Measurements from ENCODE around the gene BHLHE23. TPM values are rescaled to one million over a fixed set of nuclear protein-coding genes. Genes with fewer than 3 reads are reported as not detected.

Gene BHLHE23
- total RNA-seq, 1 donor from 2014 or later, result not detected

DNA sequence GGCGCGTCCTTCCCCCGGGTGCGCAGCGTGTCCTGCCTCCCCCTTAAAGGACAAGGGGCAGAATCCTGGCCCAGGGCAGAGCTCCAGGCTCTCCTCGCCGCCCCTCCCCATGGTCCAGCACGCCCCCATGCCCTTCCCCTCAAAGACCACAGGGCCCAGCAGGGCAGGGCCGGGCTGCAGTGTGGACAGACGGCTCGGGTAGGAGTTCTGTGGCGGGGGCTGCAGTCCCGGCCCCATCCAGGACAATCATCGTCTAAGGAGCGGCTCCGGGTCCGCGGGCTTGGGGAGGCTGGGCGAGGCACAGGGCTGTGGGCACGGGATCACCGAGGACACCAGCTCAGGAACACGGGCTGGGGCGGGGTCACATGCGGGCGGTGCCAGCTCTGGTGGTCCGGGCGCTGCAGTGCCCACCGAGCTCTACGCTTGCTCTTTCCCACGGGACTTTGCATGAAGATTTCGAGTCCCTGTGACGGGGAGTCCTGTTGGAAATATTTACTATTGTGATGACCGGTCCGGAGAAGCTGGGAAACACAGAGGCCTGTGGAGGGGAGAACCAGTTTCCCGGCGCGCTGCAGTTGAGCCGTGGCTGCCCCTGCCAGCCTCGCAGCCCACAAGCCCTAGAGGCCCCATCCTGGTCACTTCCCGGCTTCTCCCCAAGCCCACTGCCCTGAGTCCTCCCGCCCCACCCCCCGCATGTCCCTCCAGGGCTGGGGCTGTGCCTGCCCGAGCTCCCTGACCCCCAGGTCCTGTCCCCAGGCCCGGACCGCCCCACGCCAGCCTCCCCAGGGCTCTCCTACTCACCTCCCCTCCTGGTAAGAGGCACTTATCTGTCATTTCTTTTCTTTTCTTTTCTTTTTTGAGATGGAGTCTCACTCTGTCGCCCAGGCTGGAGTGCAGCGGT, 33.7 kb downstream of the BHLHE23 start:
- intact Hi-C loops (cut with micrococcal nuclease), result loop anchor here (1.0 kb wide), 1 partner anchor 36 kb away; no protein-coding TSS in a partner anchor
- H3K27me3 Mint-ChIP-seq (ENCODE audit: low read depth), result peaks cover 37% of the 10 kb centered on the region
- H3K4me3 Mint-ChIP-seq (ENCODE audit: low read depth), result no peak overlapping the region
- H3K36me3 Mint-ChIP-seq (ENCODE audit: low read depth), result no peaks in the 10 kb centered on the region
- no peaks in the 10 kb centered on the region for H3K9me3 Mint-ChIP-seq
- no peak overlapping the region for H3K27ac Mint-ChIP-seq
- peaks cover 22% of the 10 kb centered on the region for H3K4me1 Mint-ChIP-seq (ENCODE audit: low read depth)
- no peak for DNase-seq (ENCODE audit: low spot score)

DNA sequence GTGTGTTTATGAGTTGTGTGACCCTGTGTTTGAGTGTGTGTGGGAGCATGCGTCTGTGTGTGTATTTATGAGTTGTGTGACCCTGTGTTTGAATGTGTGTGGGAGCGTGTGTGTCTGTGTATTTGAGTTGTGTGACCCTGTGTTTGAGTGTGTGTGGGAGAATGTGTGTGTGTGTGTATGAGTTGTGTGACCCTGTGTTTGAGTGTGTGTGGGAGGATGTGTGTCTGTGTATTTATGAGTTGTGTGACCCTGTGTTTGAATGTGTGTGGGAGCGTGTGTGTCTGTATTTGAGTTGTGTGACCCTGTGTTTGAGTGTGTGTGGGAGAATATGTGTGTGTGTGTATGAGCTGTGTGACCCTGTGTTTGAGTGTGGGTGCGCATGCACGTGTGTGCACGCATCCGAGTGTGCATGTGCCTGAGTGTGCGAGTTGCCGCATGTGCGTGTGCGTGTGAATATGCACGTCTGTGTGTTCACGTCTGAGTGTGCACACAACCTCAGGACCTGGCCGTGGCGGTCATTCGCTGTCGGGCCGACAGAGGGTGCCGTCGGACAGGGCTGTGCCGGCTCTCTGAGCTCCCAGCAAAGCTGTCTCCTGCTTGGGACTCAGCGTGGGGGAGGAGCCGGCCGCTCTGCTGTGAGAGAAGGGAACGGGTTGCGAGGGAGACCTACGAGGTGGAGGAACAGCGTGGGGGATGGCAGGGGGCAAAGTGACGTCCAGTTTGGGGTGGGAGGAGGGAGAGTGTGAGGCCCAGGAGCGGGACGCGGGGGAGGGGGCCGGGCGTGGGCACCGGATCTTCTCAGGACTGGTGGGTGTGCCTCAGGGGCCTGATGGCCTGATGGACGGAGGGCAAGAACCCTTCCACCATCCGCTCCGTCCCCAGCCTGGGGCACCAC, 34.6 kb downstream of the BHLHE23 start:
- H3K27ac Mint-ChIP-seq, result no peak overlapping the region
- peaks cover 13% of the 10 kb centered on the region for H3K4me1 Mint-ChIP-seq (ENCODE audit: low read depth)
- no peak overlapping the region for H3K4me3 Mint-ChIP-seq (ENCODE audit: low read depth)
- H3K9me3 Mint-ChIP-seq, result no peaks in the 10 kb centered on the region
- intact Hi-C loops (cut with micrococcal nuclease), result loop anchor here (1.0 kb wide), 1 partner anchor 37 kb away; no protein-coding TSS in a partner anchor
- H3K27me3 Mint-ChIP-seq (ENCODE audit: low read depth), result peaks cover 37% of the 10 kb centered on the region
- no peaks in the 10 kb centered on the region for H3K36me3 Mint-ChIP-seq (ENCODE audit: low read depth)
- peak; percentile 77 for DNase-seq (ENCODE audit: low spot score)

DNA sequence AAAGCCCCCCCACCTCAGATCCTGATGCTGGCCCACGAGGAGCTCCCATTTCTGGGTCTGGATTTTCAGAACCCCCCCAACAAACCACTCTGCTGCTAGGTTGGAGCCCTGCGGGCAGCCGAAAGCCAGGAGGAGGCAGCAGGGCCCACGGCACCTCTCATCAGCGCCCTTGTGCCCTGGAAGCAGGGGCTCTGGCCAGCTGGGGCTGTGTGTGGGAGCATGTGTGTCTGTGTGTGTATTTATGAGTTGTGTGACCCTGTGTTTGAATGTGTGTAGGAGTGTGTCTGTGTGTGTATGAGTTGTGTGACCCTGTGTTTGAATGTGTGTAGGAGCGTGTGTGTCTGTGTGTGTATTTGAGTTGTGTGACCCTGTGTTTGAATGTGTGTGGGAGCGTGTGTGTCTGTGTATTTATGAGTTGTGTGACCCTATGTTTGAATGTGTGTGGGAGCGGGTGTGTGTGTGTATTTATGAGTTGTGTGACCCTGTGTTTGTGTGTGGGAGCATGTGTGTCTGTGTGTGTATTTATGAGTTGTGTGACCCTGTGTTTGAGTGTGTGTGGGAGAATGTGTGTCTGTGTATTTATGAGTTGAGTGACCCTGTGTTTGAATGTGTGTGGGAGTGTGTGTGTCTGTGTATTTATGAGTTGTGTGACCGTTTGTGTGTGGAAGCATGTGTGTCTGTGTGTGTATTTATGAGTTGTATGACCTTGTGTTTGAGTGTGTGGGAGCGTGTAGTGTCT, 35.4 kb downstream of the BHLHE23 start:
- H3K27me3 Mint-ChIP-seq (ENCODE audit: low read depth), result peaks cover 32% of the 10 kb centered on the region

DNA sequence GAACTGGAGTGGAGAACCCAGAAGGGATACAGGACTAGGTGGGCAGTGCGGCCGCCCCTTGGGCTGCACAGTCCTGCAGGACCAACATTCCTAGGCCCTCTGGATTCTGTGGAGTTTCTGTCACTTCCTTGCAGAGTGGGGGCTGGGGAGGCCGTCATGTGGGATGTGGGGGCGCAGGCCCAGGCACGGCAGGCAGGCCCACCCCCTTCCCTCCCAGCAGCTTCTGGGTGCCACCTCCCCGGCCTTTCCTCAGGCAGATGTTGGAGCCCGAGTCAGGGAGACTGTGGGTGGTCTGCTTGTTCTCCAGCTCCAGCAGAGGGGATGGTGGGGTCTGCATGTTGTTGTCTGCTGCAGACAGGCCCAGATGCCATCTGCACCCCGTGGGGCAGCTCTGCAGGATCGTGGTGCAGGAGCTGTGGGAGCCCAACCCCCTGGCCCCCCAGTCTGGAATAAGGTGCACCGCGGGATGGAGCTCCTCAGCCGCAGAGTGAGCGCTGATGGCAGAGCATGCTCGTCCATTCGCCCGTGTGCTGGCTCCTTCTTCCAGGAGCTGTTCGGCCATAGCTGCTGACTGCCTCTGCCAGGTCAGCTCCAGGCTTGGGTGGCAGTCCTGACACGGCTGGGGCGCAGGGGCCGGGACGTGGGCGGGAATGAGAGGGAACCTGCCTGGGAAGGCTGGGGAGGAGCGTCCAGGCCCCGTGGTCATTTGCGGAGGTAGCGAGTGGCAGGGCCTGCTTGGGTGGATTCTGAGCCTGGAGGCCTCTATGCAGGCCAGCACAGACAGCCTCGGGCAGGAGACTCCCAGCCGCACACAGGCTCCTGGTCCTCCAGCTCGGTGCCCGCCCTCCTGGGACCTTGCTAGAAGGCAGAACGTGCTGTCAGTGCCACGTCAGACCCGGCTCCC, 36.2 kb downstream of the BHLHE23 start:
- H3K27me3 Mint-ChIP-seq (ENCODE audit: low read depth), result peaks cover 29% of the 10 kb centered on the region

More for the DNA sequence above, 35.4 kb downstream of the BHLHE23 start:
- no peak for DNase-seq (ENCODE audit: low spot score)
- intact Hi-C loops (cut with micrococcal nuclease), result no loop called here
- no peaks in the 10 kb centered on the region for H3K36me3 Mint-ChIP-seq (ENCODE audit: low read depth)
- peaks cover 13% of the 10 kb centered on the region for H3K4me1 Mint-ChIP-seq (ENCODE audit: low read depth)
- H3K27ac Mint-ChIP-seq, result no peak overlapping the region
- no peak overlapping the region for H3K4me3 Mint-ChIP-seq (ENCODE audit: low read depth)
- no peaks in the 10 kb centered on the region for H3K9me3 Mint-ChIP-seq

DNA sequence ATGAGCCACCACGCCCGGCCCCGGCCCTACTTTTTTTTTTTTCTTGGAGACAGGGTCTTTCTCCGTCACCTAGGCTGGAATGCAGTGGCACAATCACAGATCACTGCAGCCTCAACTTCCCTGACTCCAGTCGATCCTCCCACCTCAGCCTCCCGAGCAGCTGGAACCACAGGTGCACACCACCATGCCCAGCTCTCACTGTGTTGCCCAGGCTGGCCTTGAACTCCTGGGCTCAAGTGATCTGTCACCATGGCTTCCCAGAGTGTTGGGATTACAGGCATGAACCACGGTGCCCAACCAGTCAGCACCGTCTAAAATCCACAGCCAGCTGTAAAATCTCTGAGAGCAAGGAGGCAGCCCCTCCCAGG, 36.8 kb downstream of the BHLHE23 start:
- H3K27ac Mint-ChIP-seq, result no peak overlapping the region
- H3K36me3 Mint-ChIP-seq (ENCODE audit: low read depth), result no peaks in the 10 kb centered on the region
- no peak for DNase-seq (ENCODE audit: low spot score)
- peaks cover 13% of the 10 kb centered on the region for H3K4me1 Mint-ChIP-seq (ENCODE audit: low read depth)
- H3K27me3 Mint-ChIP-seq (ENCODE audit: low read depth), result peaks cover 28% of the 10 kb centered on the region
- intact Hi-C loops (cut with micrococcal nuclease), result no loop called here
- H3K9me3 Mint-ChIP-seq, result no peaks in the 10 kb centered on the region
- no peak overlapping the region for H3K4me3 Mint-ChIP-seq (ENCODE audit: low read depth)

More for the DNA sequence above, 36.2 kb downstream of the BHLHE23 start:
- intact Hi-C loops (cut with micrococcal nuclease), result no loop called here
- DNase-seq (ENCODE audit: low spot score), result no peak
- no peak overlapping the region for H3K4me3 Mint-ChIP-seq (ENCODE audit: low read depth)
- no peaks in the 10 kb centered on the region for H3K36me3 Mint-ChIP-seq (ENCODE audit: low read depth)
- H3K9me3 Mint-ChIP-seq, result no peaks in the 10 kb centered on the region
- no peak overlapping the region for H3K27ac Mint-ChIP-seq
- H3K4me1 Mint-ChIP-seq (ENCODE audit: low read depth), result peaks cover 13% of the 10 kb centered on the region

DNA sequence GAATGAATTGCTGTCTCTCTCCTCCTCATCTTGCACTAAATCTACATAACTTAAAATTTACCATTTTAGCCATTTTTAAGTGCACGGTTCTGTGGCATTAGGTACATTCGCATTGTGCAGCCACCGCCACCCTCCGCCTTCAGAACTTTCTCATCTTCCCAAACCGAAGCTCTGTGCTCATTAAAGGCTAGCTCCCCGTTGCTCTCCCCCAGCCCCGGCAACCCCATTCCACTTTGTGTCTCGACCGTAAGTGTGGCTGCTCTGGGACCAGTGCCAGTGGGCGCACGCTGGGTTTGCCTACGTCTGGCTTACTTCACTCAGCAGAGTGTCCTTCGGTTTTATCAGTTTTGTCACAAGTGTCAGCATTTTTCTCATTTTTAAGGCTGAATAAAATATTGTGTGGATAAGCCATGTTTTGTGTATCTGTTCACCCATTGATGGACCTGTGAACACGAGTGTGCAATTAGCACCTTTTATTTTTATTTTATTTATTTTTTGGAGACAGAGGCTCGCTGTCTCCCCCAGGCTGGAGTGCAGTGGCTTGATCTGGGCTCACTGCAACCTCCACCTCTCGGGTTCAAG, 37.5 kb downstream of the BHLHE23 start:
- no peak for DNase-seq (ENCODE audit: low spot score)
- peaks cover 13% of the 10 kb centered on the region for H3K4me1 Mint-ChIP-seq (ENCODE audit: low read depth)
- peaks cover 22% of the 10 kb centered on the region for H3K27me3 Mint-ChIP-seq (ENCODE audit: low read depth)
- no peaks in the 10 kb centered on the region for H3K9me3 Mint-ChIP-seq
- no peak overlapping the region for H3K27ac Mint-ChIP-seq
- no peak overlapping the region for H3K4me3 Mint-ChIP-seq (ENCODE audit: low read depth)
- intact Hi-C loops (cut with micrococcal nuclease), result no loop called here
- H3K36me3 Mint-ChIP-seq (ENCODE audit: low read depth), result no peaks in the 10 kb centered on the region

DNA sequence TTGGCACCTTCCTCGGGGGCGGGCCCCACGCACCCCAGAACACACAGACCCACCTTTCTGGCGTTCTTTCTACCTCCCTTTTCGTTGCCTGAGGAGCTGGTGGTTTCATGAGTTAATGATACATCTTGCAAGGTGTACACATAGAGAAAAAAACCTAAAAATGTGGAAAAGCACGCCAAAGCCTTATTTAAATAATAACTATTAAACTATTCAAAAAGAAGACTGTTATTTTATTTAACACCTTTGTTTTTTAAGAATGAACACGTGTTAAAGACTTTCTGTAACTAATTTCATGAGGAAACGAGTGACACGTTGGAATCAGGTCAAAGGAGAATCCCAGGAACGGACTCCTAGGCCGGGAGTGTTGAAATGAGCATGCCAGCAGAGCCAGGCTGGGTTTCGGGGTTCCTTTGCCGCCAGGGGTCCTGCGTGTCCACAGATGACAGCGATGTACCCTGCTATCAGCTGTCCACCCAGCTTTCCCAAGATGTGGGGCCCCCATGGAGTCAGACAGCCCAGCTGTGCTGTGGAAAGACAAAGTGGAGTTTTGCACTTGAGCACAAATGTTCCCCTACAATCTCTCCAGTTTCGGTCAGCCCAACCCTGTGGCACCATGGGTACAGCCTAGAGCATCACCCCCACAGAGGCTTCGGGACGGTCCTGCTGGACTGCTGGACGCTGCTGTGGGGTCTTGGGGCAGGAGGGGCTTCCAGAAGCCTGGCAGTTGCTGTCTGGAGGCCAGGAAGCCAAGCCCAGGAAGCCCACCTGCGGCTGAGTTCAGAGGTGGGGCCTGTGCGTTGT, 38.2 kb downstream of the BHLHE23 start:
- Mint-ChIP-seq H3K27me3 (ENCODE audit: low read depth) (peaks cover 17% of the 10 kb centered on the region), H3K27ac (no peak overlapping the region), H3K4me3 (ENCODE audit: low read depth) (no peak overlapping the region), H3K4me1 (ENCODE audit: low read depth) (peaks cover 13% of the 10 kb centered on the region), H3K36me3 (ENCODE audit: low read depth) (no peaks in the 10 kb centered on the region), H3K9me3 (no peaks in the 10 kb centered on the region)
- no peak for DNase-seq (ENCODE audit: low spot score)
- intact Hi-C loops (cut with micrococcal nuclease), result no loop called here

DNA sequence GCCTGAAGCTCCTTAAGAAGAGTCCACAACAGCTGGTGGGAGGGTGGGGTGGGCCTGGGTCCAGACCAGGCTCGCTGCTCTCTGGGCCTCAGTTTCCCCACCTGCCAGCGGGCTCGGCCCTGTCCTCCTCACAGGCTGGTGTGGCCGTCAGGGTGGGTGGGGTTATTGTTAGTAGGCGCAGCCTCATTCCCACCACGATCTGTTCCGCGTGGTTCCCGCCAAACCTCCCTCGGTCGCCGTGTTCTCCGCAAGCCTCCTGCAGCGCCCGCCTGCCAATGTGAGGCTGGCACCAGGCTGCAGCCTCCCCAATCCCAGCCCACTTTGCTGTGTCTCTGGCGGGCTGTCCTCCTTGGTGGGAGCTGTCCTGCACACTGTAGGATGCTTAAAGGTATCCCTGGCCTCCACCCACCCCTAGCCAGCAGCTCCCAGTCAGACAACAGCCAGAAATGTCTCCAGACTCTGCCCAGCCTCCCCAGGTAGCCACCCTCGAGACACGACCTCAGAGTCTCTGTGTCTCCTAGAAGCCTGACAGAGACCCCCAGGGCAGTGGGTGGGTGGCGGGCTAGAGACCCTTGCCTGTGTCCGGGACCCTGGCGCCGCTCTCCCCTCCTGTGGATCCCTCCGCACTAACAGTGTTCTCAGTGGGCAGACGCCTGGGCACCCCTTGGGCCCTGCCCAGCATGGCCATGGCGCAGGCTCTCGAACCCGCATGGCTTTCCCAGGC, 39.0 kb downstream of the BHLHE23 start:
- H3K27me3 Mint-ChIP-seq (ENCODE audit: low read depth), result peaks cover 14% of the 10 kb centered on the region
- H3K4me1 Mint-ChIP-seq (ENCODE audit: low read depth), result peaks cover 13% of the 10 kb centered on the region
- H3K4me3 Mint-ChIP-seq (ENCODE audit: low read depth), result no peak overlapping the region

DNA sequence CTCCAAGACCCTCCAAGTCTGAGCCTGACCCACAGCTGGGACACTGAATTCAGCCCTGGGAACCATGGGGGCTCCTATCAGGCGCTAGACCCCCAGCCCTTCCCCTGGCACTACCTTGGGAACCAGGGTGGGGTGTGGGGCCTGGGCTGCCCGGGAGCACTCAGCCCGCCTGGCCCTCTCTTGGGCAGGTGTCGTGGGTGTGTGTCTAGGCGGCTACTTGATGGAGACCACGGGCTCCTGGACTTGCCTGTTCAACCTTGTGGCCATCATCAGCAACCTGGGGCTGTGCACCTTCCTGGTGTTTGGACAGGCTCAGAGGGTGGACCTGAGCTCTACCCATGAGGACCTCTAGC, 39.6 kb downstream of the BHLHE23 start:
- Mint-ChIP-seq H3K27me3 (ENCODE audit: low read depth) (peaks cover 11% of the 10 kb centered on the region), H3K36me3 (ENCODE audit: low read depth) (no peaks in the 10 kb centered on the region), H3K4me1 (ENCODE audit: low read depth) (peaks cover 9% of the 10 kb centered on the region), H3K27ac (no peak overlapping the region), H3K4me3 (ENCODE audit: low read depth) (no peak overlapping the region), H3K9me3 (no peaks in the 10 kb centered on the region)
- DNase-seq (ENCODE audit: low spot score), result no peak
- intact Hi-C loops (cut with micrococcal nuclease), result no loop called here

More for the DNA sequence above, 39.0 kb downstream of the BHLHE23 start:
- DNase-seq (ENCODE audit: low spot score), result no peak
- no peaks in the 10 kb centered on the region for H3K9me3 Mint-ChIP-seq
- no peak overlapping the region for H3K27ac Mint-ChIP-seq
- no peaks in the 10 kb centered on the region for H3K36me3 Mint-ChIP-seq (ENCODE audit: low read depth)
- intact Hi-C loops (cut with micrococcal nuclease), result no loop called here

DNA sequence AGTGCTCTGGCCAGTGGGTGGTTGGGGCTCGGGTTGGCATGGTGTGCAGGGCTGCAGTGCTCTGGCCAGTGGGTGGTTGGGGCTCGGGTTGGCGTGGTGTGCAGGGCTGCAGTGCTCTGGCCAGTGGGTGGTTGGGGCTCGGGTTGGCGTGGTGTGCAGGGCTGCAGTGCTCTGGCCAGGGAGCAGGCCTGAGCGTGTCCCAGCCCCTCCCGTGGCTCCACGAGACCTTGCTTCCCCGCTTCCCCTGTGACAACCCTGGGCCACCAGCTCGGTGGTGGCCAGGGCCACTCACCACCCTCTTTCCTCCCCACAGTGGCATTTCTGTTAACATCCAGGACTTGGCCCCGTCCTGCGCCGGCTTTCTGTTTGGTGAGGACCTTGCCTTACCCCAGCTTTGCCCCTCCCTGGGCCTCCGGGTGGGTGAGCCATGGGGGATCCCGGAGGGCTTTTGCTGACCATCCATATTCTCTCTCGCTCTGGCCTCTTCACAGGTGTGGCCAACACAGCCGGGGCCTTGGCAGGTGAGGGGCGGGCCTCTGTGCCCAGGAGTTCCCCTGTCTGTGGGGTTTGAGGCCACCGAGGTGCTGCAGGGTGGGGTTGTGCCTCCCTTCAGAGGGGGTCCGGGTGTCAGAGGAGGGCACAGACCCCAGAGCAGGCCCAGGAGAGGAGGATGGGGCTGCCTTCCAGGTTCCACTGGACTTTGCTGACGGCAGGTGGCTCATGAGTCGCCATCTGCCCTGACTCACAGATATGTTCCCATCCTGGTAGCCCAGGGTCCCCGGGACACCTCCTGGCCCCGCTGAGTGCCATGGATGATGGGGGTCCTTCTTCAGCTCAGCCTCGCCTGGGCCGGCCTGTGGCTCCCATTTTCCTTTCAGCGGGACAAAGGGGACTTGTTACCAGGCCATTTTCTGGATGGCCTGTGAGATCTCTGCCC, 40.3 kb downstream of the BHLHE23 start:
- Mint-ChIP-seq H3K9me3 (no peaks in the 10 kb centered on the region), H3K27ac (no peak overlapping the region), H3K4me3 (ENCODE audit: low read depth) (no peak overlapping the region), H3K36me3 (ENCODE audit: low read depth) (no peaks in the 10 kb centered on the region), H3K4me1 (ENCODE audit: low read depth) (peaks cover 2% of the 10 kb centered on the region), H3K27me3 (ENCODE audit: low read depth) (peaks cover 4% of the 10 kb centered on the region)
- no peak for DNase-seq (ENCODE audit: low spot score)
- intact Hi-C loops (cut with micrococcal nuclease), result no loop called here
